ENCODE data around the gene GPATCH8.
"Not testable (repeated sequence)": the region's sequence is repeated elsewhere in the genome, so short reads cannot be mapped to it uniquely, and the experiment has no call there.

Gene GPATCH8

GRCh38 chr17:44518032-44518431 lies 14.8 kb upstream of the GPATCH8 start:
- DNase-seq (ENCODE audit: insufficient read length): no peak
- TF ChIP-seq TAF1 (IDR thresholded peaks at IDR 0.05; ENCODE audit: borderline replicate concordance, low read depth, low read length): no peak
- TF ChIP-seq POLR2A (IDR thresholded peaks at IDR 0.05; ENCODE audit: low read depth, low read length): no peak
- TF ChIP-seq POLR2AphosphoS5 (IDR thresholded peaks at IDR 0.05; ENCODE audit: low read depth, low read length): no peak
- no peak for FAIRE-seq

GRCh38 chr17:44511241-44512134 lies 8.3 kb upstream of the GPATCH8 start:
- not testable (repeated sequence) for DNase-seq (ENCODE audit: insufficient read length); FAIRE-seq

GRCh38 chr17:44506939-44507604 lies 3.9 kb upstream of the GPATCH8 start:
- DNase-seq (ENCODE audit: insufficient read length); FAIRE-seq: not testable (repeated sequence)

GRCh38 chr17:44502598-44503146 lies 534 bp downstream of the GPATCH8 start:
- DNase-seq (ENCODE audit: insufficient read length): no peak
- FAIRE-seq: no peak
- no peak for TF ChIP-seq POLR2AphosphoS5 (IDR thresholded peaks at IDR 0.05; ENCODE audit: low read depth, low read length)
- no peak for TF ChIP-seq TAF1 (IDR thresholded peaks at IDR 0.05; ENCODE audit: borderline replicate concordance, low read depth, low read length)
- TF ChIP-seq POLR2A (IDR thresholded peaks at IDR 0.05; ENCODE audit: low read depth, low read length): no peak

- TF ChIP-seq POLR2AphosphoS5 (IDR thresholded peaks at IDR 0.05; ENCODE audit: low read depth, low read length) (no peak), POLR2A (IDR thresholded peaks at IDR 0.05; ENCODE audit: low read depth, low read length) (no peak), TAF1 (IDR thresholded peaks at IDR 0.05; ENCODE audit: borderline replicate concordance, low read depth, low read length) (no peak)
Measured at GRCh38 chr17:44501866-44502375, 1.3 kb downstream of the GPATCH8 start.

GRCh38 chr17:44499722-44500121 lies 3.5 kb downstream of the GPATCH8 start:
- DNase-seq (ENCODE audit: insufficient read length) (no peak), FAIRE-seq (no peak)
- TF ChIP-seq TAF1 (IDR thresholded peaks at IDR 0.05; ENCODE audit: borderline replicate concordance, low read depth, low read length): no peak
- TF ChIP-seq POLR2AphosphoS5 (IDR thresholded peaks at IDR 0.05; ENCODE audit: low read depth, low read length): no peak
- no peak for TF ChIP-seq POLR2A (IDR thresholded peaks at IDR 0.05; ENCODE audit: low read depth, low read length)

More at GRCh38 chr17:44501866-44502375, 1.3 kb downstream of the GPATCH8 start:
- DNase-seq (ENCODE audit: insufficient read length) (no peak), FAIRE-seq (no peak)

GRCh38 chr17:44496815-44497214 lies 6.4 kb downstream of the GPATCH8 start:
- DNase-seq (ENCODE audit: insufficient read length) (no peak), FAIRE-seq (no peak)
- TF ChIP-seq TAF1 (IDR thresholded peaks at IDR 0.05; ENCODE audit: borderline replicate concordance, low read depth, low read length) (no peak), POLR2A (IDR thresholded peaks at IDR 0.05; ENCODE audit: low read depth, low read length) (no peak), POLR2AphosphoS5 (IDR thresholded peaks at IDR 0.05; ENCODE audit: low read depth, low read length) (no peak)

GRCh38 chr17:44493339-44493738 lies 9.9 kb downstream of the GPATCH8 start:
- no peak for TF ChIP-seq POLR2A (IDR thresholded peaks at IDR 0.05; ENCODE audit: low read depth, low read length)
- TF ChIP-seq TAF1 (IDR thresholded peaks at IDR 0.05; ENCODE audit: borderline replicate concordance, low read depth, low read length): no peak
- no peak for TF ChIP-seq POLR2AphosphoS5 (IDR thresholded peaks at IDR 0.05; ENCODE audit: low read depth, low read length)
- DNase-seq (ENCODE audit: insufficient read length) (no peak), FAIRE-seq (no peak)

- TF ChIP-seq POLR2A (IDR thresholded peaks at IDR 0.05; ENCODE audit: low read depth, low read length): no peak
- TF ChIP-seq POLR2AphosphoS5 (IDR thresholded peaks at IDR 0.05; ENCODE audit: low read depth, low read length): no peak
- TF ChIP-seq TAF1 (IDR thresholded peaks at IDR 0.05; ENCODE audit: borderline replicate concordance, low read depth, low read length): no peak
- DNase-seq (ENCODE audit: insufficient read length) (no peak), FAIRE-seq (no peak)
Measured at GRCh38 chr17:44492706-44493272, 10.4 kb downstream of the GPATCH8 start.

GRCh38 chr17:44489581-44489980 lies 13.6 kb downstream of the GPATCH8 start:
- FAIRE-seq (peak; percentile 9), DNase-seq (ENCODE audit: insufficient read length) (no peak)
- TF ChIP-seq TAF1 (IDR thresholded peaks at IDR 0.05; ENCODE audit: borderline replicate concordance, low read depth, low read length): no peak
- no peak for TF ChIP-seq POLR2AphosphoS5 (IDR thresholded peaks at IDR 0.05; ENCODE audit: low read depth, low read length)
- no peak for TF ChIP-seq POLR2A (IDR thresholded peaks at IDR 0.05; ENCODE audit: low read depth, low read length)

GRCh38 chr17:44487170-44487569 lies 16.0 kb downstream of the GPATCH8 start:
- TF ChIP-seq TAF1 (IDR thresholded peaks at IDR 0.05; ENCODE audit: borderline replicate concordance, low read depth, low read length) (no peak), POLR2AphosphoS5 (IDR thresholded peaks at IDR 0.05; ENCODE audit: low read depth, low read length) (no peak), POLR2A (IDR thresholded peaks at IDR 0.05; ENCODE audit: low read depth, low read length) (no peak)
- no peak for FAIRE-seq
- no peak for DNase-seq (ENCODE audit: insufficient read length)

Data from GM12892 (cell line).